ENCODE results near the gene RHBDD3.

The RHBDD3 gene

GRCh38 chr22:29306175-29306834, 38.5 kb upstream of the RHBDD3 start, which contains the start of gene GAS2L1:
GAS2L1 (plus strand) TSS chr22:29306650; CDS start chr22:29308106, 1,456 bp downstream.
- peak; percentile 67 for DNase-seq (ENCODE audit: low read depth)

GRCh38 chr22:29305836-29306174, 38.0 kb upstream of the RHBDD3 start:
- DNase-seq (ENCODE audit: low read depth) = no peak

DNA sequence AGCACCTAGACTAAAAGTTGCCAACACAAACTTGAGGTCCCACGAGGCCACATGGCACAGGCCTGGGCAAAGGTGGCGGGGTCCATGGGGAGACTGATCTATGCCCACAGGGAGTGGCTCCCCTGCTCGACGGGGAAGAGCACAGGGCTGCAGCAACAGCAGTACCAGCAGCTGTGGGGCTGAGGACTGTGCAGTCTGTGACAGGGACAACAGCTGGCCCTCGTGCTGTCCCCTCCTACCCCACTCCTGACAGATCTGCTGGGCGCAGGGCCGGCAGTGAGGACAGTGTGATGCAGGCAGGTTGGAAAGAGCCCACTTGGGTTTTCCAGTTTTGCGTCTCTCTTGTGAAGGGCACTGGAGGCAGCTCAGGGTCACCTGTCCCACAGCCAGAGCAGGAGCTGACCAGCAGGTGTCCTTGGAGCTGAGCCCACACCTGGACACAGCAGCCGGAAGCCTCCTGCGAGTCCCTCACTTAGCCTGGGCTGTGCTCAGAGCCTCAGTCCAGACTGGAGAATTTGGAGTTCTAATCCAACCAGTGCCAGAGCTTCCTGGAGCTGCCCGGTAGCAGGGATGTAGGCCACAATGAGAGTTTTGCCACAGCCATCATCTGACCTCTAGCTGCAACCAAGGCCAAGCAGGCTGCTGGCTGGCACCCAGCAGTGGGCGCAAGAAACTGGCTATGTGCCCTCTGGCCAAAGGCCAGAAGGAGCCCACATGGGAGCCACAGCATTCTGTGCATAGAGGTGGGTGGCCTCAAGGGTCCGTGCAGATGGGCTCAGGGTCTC, 35.1 kb upstream of the RHBDD3 start:
- no peak for DNase-seq (ENCODE audit: low read depth)

- DNase-seq (ENCODE audit: low read depth) = no peak
Measured at GRCh38 chr22:29302402-29302680, 34.6 kb upstream of the RHBDD3 start.

DNA sequence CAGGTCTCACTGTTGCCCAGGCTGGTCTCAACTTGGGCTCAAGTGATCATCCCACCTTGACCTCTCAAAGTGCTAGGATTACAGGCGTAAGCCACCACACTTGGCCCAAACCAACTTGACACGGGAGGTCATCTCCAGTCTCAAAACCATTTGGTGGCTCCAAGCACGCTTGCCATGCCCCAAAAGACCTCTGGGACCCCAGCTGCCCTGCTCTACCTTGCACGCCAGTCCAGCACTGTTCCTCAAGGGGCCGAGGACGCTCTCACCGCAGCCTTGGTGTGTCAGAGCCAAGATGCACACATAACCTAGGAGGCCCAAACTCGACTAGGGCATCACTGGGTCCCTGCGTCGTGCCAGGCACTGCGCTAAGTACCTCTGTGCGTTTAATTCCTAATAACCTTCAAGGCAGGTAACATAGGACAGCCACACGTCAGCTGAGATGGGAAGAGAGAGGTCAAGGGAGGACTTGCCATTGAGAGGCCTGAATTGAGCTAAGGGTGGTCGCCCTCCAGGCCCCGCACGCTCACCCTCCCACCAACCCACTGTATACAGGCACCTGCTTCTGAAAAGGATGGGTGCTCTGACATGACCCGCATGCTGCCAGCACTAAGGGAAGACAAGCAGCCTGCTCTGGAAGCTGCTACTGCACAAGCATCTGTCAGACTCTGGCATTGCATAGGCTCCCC, 34.1 kb upstream of the RHBDD3 start:
- DNase-seq (ENCODE audit: low read depth) = no peak

DNA sequence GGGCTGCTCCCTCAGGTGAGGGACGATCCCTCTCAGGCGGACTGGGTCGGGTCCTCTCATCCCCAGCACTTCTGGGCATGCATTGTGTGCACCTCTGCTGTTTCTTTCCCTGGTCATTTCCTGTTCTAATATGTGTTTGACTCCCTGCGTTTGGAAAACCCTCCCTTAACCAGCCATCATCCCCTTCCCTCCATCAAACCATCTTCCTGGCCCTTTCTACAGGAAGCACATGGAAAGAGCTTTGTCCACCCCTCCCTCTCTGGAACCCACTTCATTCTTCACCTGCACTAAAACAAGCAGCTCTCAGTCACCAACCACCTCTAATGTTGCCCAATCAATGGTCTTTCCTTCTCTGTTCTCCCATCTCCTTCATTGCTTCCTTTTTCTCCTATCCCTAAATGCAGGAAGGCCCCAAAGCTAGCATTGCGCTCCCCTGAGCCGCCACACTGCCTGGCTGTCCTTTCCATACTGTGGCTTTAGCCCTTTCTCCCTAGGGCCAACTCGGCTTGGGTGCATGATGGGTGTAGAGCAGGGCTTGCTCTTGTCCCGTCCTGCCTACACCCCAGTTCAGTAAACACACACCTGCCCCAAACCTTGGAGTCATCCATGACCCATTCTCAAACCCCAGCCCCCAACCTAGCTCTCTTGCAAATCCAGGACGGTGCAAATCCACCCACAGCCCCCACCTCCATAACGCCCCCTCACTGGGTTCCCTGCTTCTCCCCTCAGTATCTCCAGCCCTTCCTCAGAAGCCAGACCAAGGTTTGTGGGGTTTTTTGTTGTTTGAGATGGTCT, 33.2 kb upstream of the RHBDD3 start:
- no peak for DNase-seq (ENCODE audit: low read depth)

GRCh38 chr22:29300467-29300806, 32.7 kb upstream of the RHBDD3 start:
- DNase-seq (ENCODE audit: low read depth) = no peak

DNA sequence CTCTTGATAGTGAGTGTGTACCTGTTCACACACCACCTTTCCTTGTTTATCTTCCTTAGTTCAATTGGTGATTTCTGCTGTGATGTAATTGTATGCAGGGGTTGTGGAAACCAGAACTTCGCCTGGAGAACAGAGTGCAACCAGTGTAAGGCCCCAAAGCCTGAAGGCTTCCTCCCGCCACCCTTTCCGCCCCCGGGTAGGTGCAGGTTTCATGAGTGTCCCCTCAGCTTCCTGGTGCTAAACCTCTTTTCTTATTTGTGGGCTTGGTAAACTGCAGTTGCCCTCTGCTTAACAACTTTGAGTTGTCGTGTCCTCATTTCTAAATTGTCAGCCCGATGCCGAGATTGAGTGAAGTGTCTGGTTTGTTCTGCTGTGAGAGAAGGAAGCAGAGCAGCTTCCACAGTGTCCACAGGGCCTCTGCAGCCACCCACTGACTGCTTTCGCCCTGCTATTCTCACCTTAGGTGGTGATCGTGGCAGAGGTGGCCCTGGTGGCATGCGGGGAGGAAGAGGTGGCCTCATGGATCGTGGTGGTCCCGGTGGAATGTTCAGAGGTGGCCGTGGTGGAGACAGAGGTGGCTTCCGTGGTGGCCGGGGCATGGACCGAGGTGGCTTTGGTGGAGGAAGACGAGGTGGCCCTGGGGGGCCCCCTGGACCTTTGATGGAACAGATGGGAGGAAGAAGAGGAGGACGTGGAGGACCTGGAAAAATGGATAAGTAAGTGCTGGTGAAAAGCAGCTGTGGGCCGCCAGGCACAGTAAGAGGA, 31.5 kb upstream of the RHBDD3 start:
- no peak for DNase-seq (ENCODE audit: low read depth)

DNA sequence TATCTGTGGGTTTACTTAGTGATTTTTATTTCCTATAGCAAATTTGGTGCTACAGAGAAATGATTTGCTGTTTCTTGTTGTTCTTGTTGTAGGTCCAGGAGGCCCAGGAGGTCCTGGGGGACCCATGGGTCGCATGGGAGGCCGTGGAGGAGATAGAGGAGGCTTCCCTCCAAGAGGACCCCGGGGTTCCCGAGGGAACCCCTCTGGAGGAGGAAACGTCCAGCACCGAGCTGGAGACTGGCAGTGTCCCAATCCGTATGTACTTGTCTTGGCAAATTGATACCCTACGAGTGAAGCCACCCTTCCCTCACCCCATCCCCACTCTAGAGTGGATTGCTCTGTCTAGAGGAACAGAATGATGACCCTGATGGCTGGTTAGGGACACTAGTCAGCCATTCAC, 30.9 kb upstream of the RHBDD3 start:
- DNase-seq (ENCODE audit: low read depth) = no peak

DNA sequence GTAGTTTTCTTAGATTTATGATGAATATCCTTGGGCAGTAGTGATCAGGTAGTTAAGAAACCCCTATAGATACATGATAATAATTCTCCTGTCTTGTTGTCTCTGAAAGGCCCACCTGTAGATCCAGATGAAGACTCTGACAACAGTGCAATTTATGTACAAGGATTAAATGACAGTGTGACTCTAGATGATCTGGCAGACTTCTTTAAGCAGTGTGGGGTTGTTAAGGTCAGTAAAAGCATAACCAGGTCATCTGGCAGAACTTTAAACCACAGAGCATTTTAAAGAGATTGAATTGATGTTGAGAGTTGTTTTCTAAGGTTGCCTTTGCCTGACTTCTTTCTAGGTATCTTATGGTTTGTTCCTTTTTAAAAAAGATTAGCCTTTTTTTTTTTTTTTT, 24.6 kb upstream of the RHBDD3 start:
- no peak for DNase-seq (ENCODE audit: low read depth)

GRCh38 chr22:29291215-29291614, 23.4 kb upstream of the RHBDD3 start:
- no peak for DNase-seq (ENCODE audit: low read depth)

GRCh38 chr22:29290061-29290460, 22.3 kb upstream of the RHBDD3 start:
- DNase-seq (ENCODE audit: low read depth) = no peak

DNA sequence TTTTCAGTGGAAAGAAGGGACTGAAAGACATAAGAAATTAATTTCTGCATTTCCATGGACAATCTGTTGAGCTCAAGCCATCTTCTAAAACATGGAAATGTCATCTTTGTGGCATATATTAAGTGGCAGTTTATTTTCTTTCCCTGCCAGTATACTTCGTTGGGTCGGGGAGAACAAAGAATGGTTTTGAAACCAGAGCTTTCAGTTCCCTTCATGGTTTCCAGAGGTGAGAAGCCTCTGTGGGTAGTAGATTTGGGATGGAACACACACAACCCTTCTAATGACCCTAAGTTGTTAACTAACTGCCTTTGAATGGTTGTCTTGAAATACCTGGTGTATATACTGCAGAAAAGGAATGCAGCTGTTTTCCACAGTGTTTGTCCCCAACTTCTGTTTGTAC, 21.1 kb upstream of the RHBDD3 start:
- no peak for DNase-seq (ENCODE audit: low read depth)

DNA sequence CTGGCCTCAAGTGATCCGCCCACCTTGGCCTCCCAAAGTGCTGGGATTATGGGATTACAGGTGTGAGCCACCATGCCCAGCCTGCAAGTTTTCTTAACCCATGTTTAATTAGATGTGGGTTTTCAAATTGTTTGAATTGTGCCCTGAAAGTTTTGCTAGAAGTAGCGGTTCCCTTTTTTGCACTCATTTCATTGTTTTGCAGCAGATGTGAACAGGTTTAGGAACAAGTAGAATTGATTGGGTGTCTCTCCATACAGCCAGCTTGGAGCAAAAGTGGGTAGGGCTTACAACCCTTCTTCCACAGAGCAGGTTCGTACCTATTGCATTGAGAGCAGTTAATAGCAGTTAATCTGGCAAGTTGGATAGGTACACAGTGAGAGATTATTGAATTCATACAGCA, 16.4 kb upstream of the RHBDD3 start:
- no peak for DNase-seq (ENCODE audit: low read depth)

- DNase-seq (ENCODE audit: low read depth) = no peak
Measured at GRCh38 chr22:29277927-29278326, 10.1 kb upstream of the RHBDD3 start.

- DNase-seq (ENCODE audit: low read depth) = no peak
Measured at GRCh38 chr22:29275819-29276565, 8.2 kb upstream of the RHBDD3 start.

GRCh38 chr22:29275167-29275566, 7.4 kb upstream of the RHBDD3 start:
- DNase-seq (ENCODE audit: low read depth) = no peak

DNA sequence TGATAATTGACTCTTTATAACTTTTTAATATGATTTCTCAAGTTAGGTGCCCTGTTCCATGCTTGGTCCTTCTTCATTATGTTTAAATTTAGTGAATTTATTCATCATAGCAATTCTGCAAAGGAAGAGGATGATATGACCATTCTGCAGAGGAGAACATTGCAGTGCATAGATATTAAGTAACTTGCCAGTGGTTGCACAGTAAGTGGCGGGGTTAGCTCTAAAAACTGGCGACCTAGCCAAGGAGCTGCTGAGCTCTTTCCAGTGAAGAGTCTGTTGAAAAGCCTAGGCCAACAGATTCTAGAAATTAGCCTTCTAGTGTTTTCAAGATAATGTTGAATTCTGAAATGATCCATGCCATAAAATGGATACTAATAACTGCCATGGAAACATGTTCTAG, 4.8 kb upstream of the RHBDD3 start:
- DNase-seq (ENCODE audit: low read depth) = no peak

DNA sequence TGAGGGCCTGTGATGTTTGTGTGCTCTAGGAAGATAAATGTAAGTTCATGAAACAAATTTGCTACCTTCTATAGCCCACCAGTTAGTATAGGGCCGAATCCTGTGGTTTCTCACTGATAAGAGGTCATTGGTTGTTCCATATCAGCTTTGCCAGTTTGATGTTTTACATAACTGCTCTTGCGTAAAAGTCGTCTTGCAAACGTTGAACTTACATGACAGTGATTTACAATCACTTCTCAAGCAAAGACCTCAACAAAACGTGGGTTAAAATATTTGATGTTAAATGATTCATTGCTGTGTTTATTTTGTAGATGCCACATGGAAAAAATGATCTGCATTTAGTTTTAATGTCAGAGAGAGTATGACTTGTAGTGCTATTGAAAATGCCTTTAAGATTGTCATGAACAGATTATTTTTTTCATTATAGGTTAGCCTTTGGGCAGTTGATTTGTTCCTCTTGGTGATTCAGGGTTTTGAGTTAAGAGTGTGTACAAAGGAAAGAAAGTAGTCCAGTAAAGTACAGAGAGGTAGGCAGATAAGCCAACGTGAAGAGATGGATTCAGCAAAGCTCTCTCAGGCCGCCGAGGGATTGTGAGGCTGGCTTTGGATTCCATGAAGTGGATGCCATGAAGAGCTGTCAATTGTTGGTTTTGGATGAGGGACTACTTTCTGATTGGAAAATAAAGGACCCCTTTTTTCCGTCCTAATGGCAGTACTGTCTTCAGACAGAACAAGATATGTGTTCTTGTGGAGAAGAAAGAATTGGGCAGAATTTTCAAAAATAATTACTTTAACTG, 2.9 kb upstream of the RHBDD3 start:
- no peak for DNase-seq (ENCODE audit: low read depth)

- DNase-seq (ENCODE audit: low read depth) = no peak
Measured at GRCh38 chr22:29269731-29270474, 2.1 kb upstream of the RHBDD3 start.
